Measurements from ENCODE around the gene PPP2R5B. TPM values are rescaled to one million over a fixed set of nuclear protein-coding genes. Genes with fewer than 3 reads are reported as not detected.

PPP2R5B gene
- total RNA-seq, 1 donor from 2014 or later = 6.3 TPM

- peaks cover 37 to 51% (median 45%) of the 10 kb centered on the region in 3 donors for H3K4me1 ChIP-seq (ENCODE audit: control insufficient read depth in 3 of 3, insufficient read depth in 3 of 3, low read length in 3 of 3)
Observed at GRCh38 chr11:64880240-64881001, 44.1 kb upstream of the PPP2R5B start.

GRCh38 chr11:64881476-64881875 is 43.0 kb upstream of the PPP2R5B start:
- Histone ChIP-seq H3K9me3 (ENCODE audit: control insufficient read depth in 3 of 3, low read length in 3 of 3) (no peaks in the 10 kb centered on the region), H3K27me3 (ENCODE audit: control insufficient read depth in 3 of 3, insufficient read depth in 3 of 3, low read length in 3 of 3) (no peaks in the 10 kb centered on the region), H3K4me1 (ENCODE audit: control insufficient read depth in 3 of 3, insufficient read depth in 3 of 3, low read length in 3 of 3) (peaks cover 26 to 40% (median 35%) of the 10 kb centered on the region in 3 donors), H3K4me3 (ENCODE audit: low read length in 3 of 3) (no peak overlapping the region), H3K36me3 (ENCODE audit: control insufficient read depth in 3 of 3, insufficient read depth in 3 of 3, low read length in 3 of 3) (no peaks in the 10 kb centered on the region), H3K27ac (ENCODE audit: low read depth, low read length) (no peak overlapping the region), H3K9ac (ENCODE audit: low read depth in 1 of 3, low read length in 3 of 3) (no peak overlapping the region)

More at GRCh38 chr11:64880240-64881001, 44.1 kb upstream of the PPP2R5B start:
- H3K9me3 ChIP-seq (ENCODE audit: control insufficient read depth in 3 of 3, low read length in 3 of 3) = no peaks in the 10 kb centered on the region
- H3K36me3 ChIP-seq (ENCODE audit: control insufficient read depth in 3 of 3, insufficient read depth in 3 of 3, low read length in 3 of 3) = no peaks in the 10 kb centered on the region
- H3K27ac ChIP-seq (ENCODE audit: low read depth, low read length) = peak overlapping the region; percentile 93
- H3K9ac ChIP-seq (ENCODE audit: low read depth in 1 of 3, low read length in 3 of 3) = peak overlapping the region; percentile 7 to 34 (median 19)
- H3K27me3 ChIP-seq (ENCODE audit: control insufficient read depth in 3 of 3, insufficient read depth in 3 of 3, low read length in 3 of 3) = no peaks in the 10 kb centered on the region
- H3K4me3 ChIP-seq (ENCODE audit: low read length in 3 of 3) = no peak overlapping the region

GRCh38 chr11:64882243-64882642 is 42.2 kb upstream of the PPP2R5B start:
- Histone ChIP-seq H3K4me3 (ENCODE audit: low read length in 3 of 3) (no peak overlapping the region), H3K27ac (ENCODE audit: low read depth, low read length) (no peak overlapping the region), H3K4me1 (ENCODE audit: control insufficient read depth in 3 of 3, insufficient read depth in 3 of 3, low read length in 3 of 3) (peaks cover 19 to 33% (median 27%) of the 10 kb centered on the region in 3 donors), H3K9me3 (ENCODE audit: control insufficient read depth in 3 of 3, low read length in 3 of 3) (no peaks in the 10 kb centered on the region), H3K27me3 (ENCODE audit: control insufficient read depth in 3 of 3, insufficient read depth in 3 of 3, low read length in 3 of 3) (no peaks in the 10 kb centered on the region), H3K9ac (ENCODE audit: low read depth in 1 of 3, low read length in 3 of 3) (peak overlapping the region in 1 of 3 donors; percentile 25), H3K36me3 (ENCODE audit: control insufficient read depth in 3 of 3, insufficient read depth in 3 of 3, low read length in 3 of 3) (no peaks in the 10 kb centered on the region)

- H3K4me1 ChIP-seq (ENCODE audit: control insufficient read depth in 3 of 3, insufficient read depth in 3 of 3, low read length in 3 of 3) = peaks cover 25 to 33% (median 27%) of the 10 kb centered on the region in 3 donors
- no peak overlapping the region for H3K4me3 ChIP-seq (ENCODE audit: low read length in 3 of 3)
- H3K9ac ChIP-seq (ENCODE audit: low read depth in 1 of 3, low read length in 3 of 3) = no peak overlapping the region
- no peaks in the 10 kb centered on the region for H3K27me3 ChIP-seq (ENCODE audit: control insufficient read depth in 3 of 3, insufficient read depth in 3 of 3, low read length in 3 of 3)
- H3K27ac ChIP-seq (ENCODE audit: low read depth, low read length) = no peak overlapping the region
- no peaks in the 10 kb centered on the region for H3K9me3 ChIP-seq (ENCODE audit: control insufficient read depth in 3 of 3, low read length in 3 of 3)
- H3K36me3 ChIP-seq (ENCODE audit: control insufficient read depth in 3 of 3, insufficient read depth in 3 of 3, low read length in 3 of 3) = no peaks in the 10 kb centered on the region
Observed at GRCh38 chr11:64883575-64883974, 40.9 kb upstream of the PPP2R5B start.

- H3K27me3 ChIP-seq (ENCODE audit: control insufficient read depth in 3 of 3, insufficient read depth in 3 of 3, low read length in 3 of 3) = no peaks in the 10 kb centered on the region
- no peaks in the 10 kb centered on the region for H3K36me3 ChIP-seq (ENCODE audit: control insufficient read depth in 3 of 3, insufficient read depth in 3 of 3, low read length in 3 of 3)
- H3K4me3 ChIP-seq (ENCODE audit: low read length in 3 of 3) = no peak overlapping the region
- H3K4me1 ChIP-seq (ENCODE audit: control insufficient read depth in 3 of 3, insufficient read depth in 3 of 3, low read length in 3 of 3) = peaks cover 24 to 31% (median 25%) of the 10 kb centered on the region in 3 donors
- no peak overlapping the region for H3K9ac ChIP-seq (ENCODE audit: low read depth in 1 of 3, low read length in 3 of 3)
- no peak overlapping the region for H3K27ac ChIP-seq (ENCODE audit: low read depth, low read length)
- H3K9me3 ChIP-seq (ENCODE audit: control insufficient read depth in 3 of 3, low read length in 3 of 3) = no peaks in the 10 kb centered on the region
Observed at GRCh38 chr11:64884019-64884418, 40.5 kb upstream of the PPP2R5B start.

GRCh38 chr11:64885367-64886286 is 38.9 kb upstream of the PPP2R5B start:
- Histone ChIP-seq H3K4me1 (ENCODE audit: control insufficient read depth in 3 of 3, insufficient read depth in 3 of 3, low read length in 3 of 3) (peaks cover 10 to 21% (median 12%) of the 10 kb centered on the region in 3 donors), H3K4me3 (ENCODE audit: low read length in 3 of 3) (no peak overlapping the region), H3K36me3 (ENCODE audit: control insufficient read depth in 3 of 3, insufficient read depth in 3 of 3, low read length in 3 of 3) (no peaks in the 10 kb centered on the region), H3K27ac (ENCODE audit: low read depth, low read length) (no peak overlapping the region), H3K9ac (ENCODE audit: low read depth in 1 of 3, low read length in 3 of 3) (no peak overlapping the region), H3K27me3 (ENCODE audit: control insufficient read depth in 3 of 3, insufficient read depth in 3 of 3, low read length in 3 of 3) (no peaks in the 10 kb centered on the region), H3K9me3 (ENCODE audit: control insufficient read depth in 3 of 3, low read length in 3 of 3) (no peaks in the 10 kb centered on the region)

GRCh38 chr11:64887234-64887756 is 37.2 kb upstream of the PPP2R5B start:
- no peaks in the 10 kb centered on the region for H3K36me3 ChIP-seq (ENCODE audit: control insufficient read depth in 3 of 3, insufficient read depth in 3 of 3, low read length in 3 of 3)
- H3K4me3 ChIP-seq (ENCODE audit: low read length in 3 of 3) = peak overlapping the region in 1 of 3 donors; percentile 52
- H3K9me3 ChIP-seq (ENCODE audit: control insufficient read depth in 3 of 3, low read length in 3 of 3) = no peaks in the 10 kb centered on the region
- H3K4me1 ChIP-seq (ENCODE audit: control insufficient read depth in 3 of 3, insufficient read depth in 3 of 3, low read length in 3 of 3) = peaks cover 7 to 18% (median 11%) of the 10 kb centered on the region in 3 donors
- peak overlapping the region in 1 of 3 donors; percentile 69 for H3K9ac ChIP-seq (ENCODE audit: low read depth in 1 of 3, low read length in 3 of 3)
- no peaks in the 10 kb centered on the region for H3K27me3 ChIP-seq (ENCODE audit: control insufficient read depth in 3 of 3, insufficient read depth in 3 of 3, low read length in 3 of 3)
- peak overlapping the region; percentile 27 for H3K27ac ChIP-seq (ENCODE audit: low read depth, low read length)

GRCh38 chr11:64887757-64888405 is 36.6 kb upstream of the PPP2R5B start:
- H3K27me3 ChIP-seq (ENCODE audit: control insufficient read depth in 3 of 3, insufficient read depth in 3 of 3, low read length in 3 of 3) = no peaks in the 10 kb centered on the region
- no peaks in the 10 kb centered on the region for H3K36me3 ChIP-seq (ENCODE audit: control insufficient read depth in 3 of 3, insufficient read depth in 3 of 3, low read length in 3 of 3)
- peak overlapping the region; percentile 52 to 67 (median 52) for H3K4me3 ChIP-seq (ENCODE audit: low read length in 3 of 3)
- H3K27ac ChIP-seq (ENCODE audit: low read depth, low read length) = peak overlapping the region; percentile 27
- no peaks in the 10 kb centered on the region for H3K9me3 ChIP-seq (ENCODE audit: control insufficient read depth in 3 of 3, low read length in 3 of 3)
- peaks cover 7 to 21% (median 11%) of the 10 kb centered on the region in 3 donors for H3K4me1 ChIP-seq (ENCODE audit: control insufficient read depth in 3 of 3, insufficient read depth in 3 of 3, low read length in 3 of 3)
- H3K9ac ChIP-seq (ENCODE audit: low read depth in 1 of 3, low read length in 3 of 3) = peak overlapping the region in 2 of 3 donors; percentile 51 to 69

- Histone ChIP-seq H3K4me1 (ENCODE audit: control insufficient read depth in 3 of 3, insufficient read depth in 3 of 3, low read length in 3 of 3) (peaks cover 7 to 19% (median 11%) of the 10 kb centered on the region in 3 donors), H3K36me3 (ENCODE audit: control insufficient read depth in 3 of 3, insufficient read depth in 3 of 3, low read length in 3 of 3) (no peaks in the 10 kb centered on the region), H3K9ac (ENCODE audit: low read depth in 1 of 3, low read length in 3 of 3) (peak overlapping the region in 2 of 3 donors; percentile 27 to 69), H3K27ac (ENCODE audit: low read depth, low read length) (no peak overlapping the region), H3K4me3 (ENCODE audit: low read length in 3 of 3) (peak overlapping the region in 2 of 3 donors; percentile 52 to 67), H3K27me3 (ENCODE audit: control insufficient read depth in 3 of 3, insufficient read depth in 3 of 3, low read length in 3 of 3) (no peaks in the 10 kb centered on the region), H3K9me3 (ENCODE audit: control insufficient read depth in 3 of 3, low read length in 3 of 3) (no peaks in the 10 kb centered on the region)
Observed at GRCh38 chr11:64888406-64888728, 36.1 kb upstream of the PPP2R5B start.
